ENCODE data around the gene MAP2K2.

The MAP2K2 gene

DNA sequence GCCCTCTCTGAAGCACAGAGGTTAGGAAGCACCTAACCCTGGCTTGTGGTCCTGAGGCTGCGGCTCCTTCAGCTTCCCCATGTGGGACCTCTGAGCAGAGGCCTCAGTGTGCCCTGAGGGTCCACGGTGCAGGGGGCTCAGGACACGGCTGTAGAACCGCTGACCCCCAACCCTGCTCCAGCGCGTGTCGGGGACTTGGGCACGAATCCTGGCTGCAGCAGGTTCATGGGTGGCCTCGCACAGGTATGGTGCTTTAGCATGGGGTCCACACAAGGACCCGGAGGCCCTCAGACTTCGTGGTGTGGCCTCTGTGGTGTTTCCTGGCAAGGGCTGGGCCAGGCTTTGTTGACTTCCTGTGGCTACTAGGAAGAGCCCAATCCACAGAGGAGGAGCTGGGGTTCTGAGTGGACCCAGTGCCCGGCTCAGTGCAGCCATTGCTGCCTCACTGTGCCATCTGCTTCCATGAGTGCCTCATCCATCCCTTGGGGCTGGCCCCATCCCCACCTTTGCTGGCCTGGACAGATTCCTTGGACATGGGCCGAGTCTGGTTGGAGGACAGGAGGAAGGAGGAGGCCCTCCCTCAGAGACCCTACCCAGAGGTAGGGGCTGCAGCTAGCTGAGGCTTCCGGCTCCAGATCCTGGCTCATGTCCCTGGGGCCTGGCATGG lies 81.7 kb downstream of the MAP2K2 start:
- DNase-seq: no peak
